Glomerular visceral epithelial cell (primary cell): ENCODE results near the gene DDX39A.
"Not testable (repeated sequence)": the region's sequence is repeated elsewhere in the genome, so short reads cannot be mapped to it uniquely, and the experiment has no call there.

Experiments used
- DNase-seq: peaks from one replicate; pipeline ENCODE4 v3.0.0-alpha.2; 2016; ENCODE audit errors: extremely low spot score

The DDX39A gene

GRCh38 chr19:14419106-14419813, at the start of gene DDX39A:
Gene DDX39A (minus strand): TSS chr19:14419341. CDS start chr19:14413220, 6,121 bp downstream.
- peak; percentile 99 for DNase-seq

GRCh38 chr19:14467816-14468215, 48.7 kb upstream of the DDX39A start:
- DNase-seq, result no peak

- no peak for DNase-seq
Observed at GRCh38 chr19:14467391-14467790, 48.2 kb upstream of the DDX39A start.

GRCh38 chr19:14463747-14464146, 44.6 kb upstream of the DDX39A start:
- DNase-seq, result no peak

- DNase-seq, result not testable (repeated sequence)
Observed at GRCh38 chr19:14462401-14462800, 43.3 kb upstream of the DDX39A start.

GRCh38 chr19:14460935-14461334, 41.8 kb upstream of the DDX39A start:
- DNase-seq, result no peak

- DNase-seq, result no peak
Observed at GRCh38 chr19:14459703-14460102, 40.6 kb upstream of the DDX39A start.

- not testable (repeated sequence) for DNase-seq
Observed at GRCh38 chr19:14452303-14452702, 33.2 kb upstream of the DDX39A start.

GRCh38 chr19:14450876-14451275, 31.7 kb upstream of the DDX39A start:
- DNase-seq, result no peak

- peak; percentile 58 for DNase-seq
Observed at GRCh38 chr19:14450168-14450874, 31.2 kb upstream of the DDX39A start.

GRCh38 chr19:14449321-14449720, 30.2 kb upstream of the DDX39A start:
- DNase-seq, result no peak

- DNase-seq, result no peak
Observed at GRCh38 chr19:14446336-14447036, 27.3 kb upstream of the DDX39A start.

- DNase-seq, result no peak
Observed at GRCh38 chr19:14443632-14444216, 24.6 kb upstream of the DDX39A start.

- no peak for DNase-seq
Observed at GRCh38 chr19:14442891-14443631, 23.9 kb upstream of the DDX39A start.

- no peak for DNase-seq
Observed at GRCh38 chr19:14441041-14441938, 22.1 kb upstream of the DDX39A start.

- no peak for DNase-seq
Observed at GRCh38 chr19:14440049-14440448, 20.9 kb upstream of the DDX39A start.

- DNase-seq, result no peak
Observed at GRCh38 chr19:14439014-14439413, 19.9 kb upstream of the DDX39A start.

- no peak for DNase-seq
Observed at GRCh38 chr19:14437578-14438140, 18.5 kb upstream of the DDX39A start.

GRCh38 chr19:14435320-14436050, 16.3 kb upstream of the DDX39A start:
- no peak for DNase-seq
